Measurements from ENCODE around the gene RAVER1.
"Not testable (repeated sequence)": the region's sequence is repeated elsewhere in the genome, so short reads cannot be mapped to it uniquely, and the experiment has no call there.

The RAVER1 gene

DNA sequence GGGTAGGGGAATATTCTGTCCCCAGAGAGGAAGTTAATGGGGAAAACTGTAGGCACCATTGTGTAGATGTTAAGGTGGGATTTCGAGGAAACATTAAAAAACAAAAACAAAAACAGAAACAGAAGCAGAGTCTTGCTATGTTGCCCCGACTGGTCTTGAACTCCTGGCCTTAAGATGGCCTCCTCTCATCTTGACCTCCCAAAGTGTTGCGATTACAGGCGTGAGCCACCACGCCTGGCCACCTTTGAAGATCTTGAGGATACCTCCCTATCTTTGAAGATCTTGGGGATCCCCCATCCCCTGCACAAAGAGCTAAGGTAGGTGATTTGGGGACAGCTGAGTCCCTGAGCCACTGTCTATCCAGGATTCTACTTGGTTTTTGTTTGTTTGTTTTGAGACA, 6.6 kb upstream of the RAVER1 start:
- no peak for DNase-seq

DNA sequence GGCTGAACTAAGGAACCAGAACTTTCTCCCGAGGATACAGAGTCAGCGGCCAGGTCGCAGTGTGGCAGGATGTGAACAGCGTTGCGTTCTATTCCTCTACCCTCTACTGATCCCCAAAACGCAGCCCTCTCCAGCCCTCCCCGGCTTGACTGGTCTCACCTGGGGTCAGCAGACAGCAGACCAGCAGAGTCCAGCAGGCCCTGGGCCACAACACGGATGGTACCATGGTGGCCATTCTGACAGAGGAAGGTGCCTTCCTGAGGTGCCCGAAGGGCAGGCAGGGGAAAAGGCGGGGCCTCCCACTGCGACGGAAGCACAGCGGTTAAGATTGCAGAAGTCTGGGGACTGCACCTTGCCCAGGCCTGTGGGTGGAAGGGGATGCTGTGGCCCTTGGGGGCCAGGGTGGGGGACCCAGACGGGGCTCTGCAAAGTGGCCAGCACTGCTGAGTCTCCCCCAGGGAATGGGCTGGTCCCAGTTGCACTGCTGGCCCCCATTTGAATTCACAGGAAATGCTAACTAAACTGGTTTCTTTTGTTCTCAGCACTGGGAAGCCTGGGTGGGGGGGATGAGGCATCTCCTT, 6.1 kb upstream of the RAVER1 start, which contains the start of gene ICAM3:
Gene ICAM3 (minus strand): TSS at position 245 of the 581 bp plus-strand sequence. CDS start 10 bp downstream, at position 235.
- peak; percentile 19 for DNase-seq

DNA sequence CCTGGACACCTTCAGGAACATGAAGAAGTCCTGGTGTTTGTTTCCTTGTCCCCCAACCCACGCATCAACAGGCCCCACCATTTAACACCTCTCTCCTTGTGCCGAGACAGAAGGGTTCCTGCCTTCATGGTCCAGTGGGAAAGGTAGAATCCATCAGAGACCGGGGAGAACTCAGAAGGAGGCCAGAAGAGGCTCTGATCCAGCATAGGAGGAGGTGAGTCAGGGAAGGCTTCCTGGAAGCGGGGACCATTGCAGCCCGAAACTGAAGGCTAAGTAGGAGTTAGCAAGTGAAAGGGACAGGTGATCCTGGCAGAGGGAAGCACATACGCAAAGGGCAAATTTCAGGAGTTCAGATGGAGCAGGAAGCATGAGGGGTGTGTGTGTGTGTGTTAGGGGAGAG, 5.6 kb upstream of the RAVER1 start:
- no peak for DNase-seq

DNA sequence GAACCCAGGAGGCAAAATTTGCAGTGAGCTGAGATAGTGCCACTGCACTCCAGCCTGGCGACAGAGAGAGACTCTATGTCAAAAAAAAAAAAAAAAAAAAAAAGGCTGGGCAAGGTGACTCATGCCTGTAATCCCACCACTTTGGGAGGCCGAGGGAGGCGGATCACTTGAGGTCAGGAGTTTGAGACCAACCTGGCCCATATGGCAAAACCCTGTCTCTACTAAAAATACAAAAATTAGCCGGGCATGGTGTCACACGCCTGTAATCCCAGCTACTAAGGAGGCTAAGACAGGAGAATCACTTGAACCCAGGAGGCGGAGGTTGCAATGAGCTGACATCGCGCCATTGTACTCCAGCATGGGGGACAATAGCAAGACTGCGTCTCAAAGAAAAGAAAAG, 3.4 kb upstream of the RAVER1 start:
- not testable (repeated sequence) for DNase-seq

DNA sequence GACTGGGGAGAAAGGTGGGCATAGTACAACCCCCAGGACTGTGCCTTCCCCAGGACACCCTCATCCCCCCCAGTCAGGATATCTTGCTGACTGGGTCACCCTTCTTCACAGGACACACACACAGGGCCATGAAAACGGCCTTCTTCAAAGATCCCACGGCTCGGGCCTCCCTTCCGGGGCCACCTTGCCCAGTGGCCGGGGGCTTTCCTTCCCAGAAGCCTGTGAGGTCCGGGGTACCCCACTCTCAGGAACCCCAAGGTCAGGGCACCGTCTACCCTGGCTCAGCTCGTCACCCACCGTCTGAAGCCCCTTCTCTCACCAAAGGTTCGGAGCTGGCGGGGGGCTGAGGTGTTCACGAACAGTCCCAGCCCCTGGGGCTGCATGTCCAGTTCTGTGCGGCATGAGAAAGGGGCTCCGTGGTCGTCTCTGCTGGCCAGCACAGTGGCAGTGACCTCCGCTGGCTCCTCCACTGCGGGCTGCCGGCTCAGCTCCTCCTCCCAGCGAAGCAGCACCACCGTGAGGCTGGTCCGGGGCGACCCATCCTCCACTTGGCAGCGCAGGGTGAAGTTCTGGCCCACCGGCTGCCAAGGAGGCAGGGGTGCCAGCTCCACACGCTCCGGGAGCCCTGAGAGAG, 2.1 kb upstream of the RAVER1 start:
- DNase-seq, result no peak

DNA sequence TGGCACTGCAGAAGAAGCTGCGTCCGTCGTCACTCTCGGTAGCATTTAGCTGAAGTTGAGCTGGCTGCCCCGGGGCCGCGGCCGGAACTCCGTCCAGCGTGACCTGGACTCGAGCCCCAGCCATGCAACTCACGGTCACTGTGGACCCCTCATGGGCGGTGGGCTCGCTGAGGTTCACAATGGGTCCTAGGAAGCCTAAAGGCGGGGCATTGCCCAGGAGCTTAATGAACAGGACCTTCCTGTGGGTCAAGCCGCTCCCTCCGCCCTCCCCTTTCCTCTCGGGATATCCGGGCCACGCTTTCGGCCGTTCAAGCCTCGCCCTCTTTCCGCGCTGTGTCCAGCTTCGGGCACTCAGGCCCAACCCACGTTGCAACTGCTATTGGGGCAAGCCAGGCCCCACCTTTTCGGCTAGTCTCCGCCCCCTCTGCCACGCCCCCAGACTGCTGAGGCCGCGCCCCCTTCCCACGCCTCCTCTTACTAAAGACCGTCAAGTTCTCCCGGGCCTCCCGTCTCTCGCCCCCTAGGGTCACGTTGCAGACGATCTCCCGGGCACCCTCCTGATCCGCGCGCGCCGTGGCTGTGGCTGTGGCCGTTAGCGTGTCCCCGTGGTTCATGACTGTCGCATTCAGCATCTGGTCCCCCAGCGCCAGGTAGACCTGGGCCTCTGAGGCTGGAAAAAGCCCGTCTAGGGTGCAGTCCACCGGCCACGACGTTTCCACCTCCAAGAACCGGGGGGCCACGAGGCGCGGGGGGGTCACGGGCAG, 1.4 kb upstream of the RAVER1 start:
- DNase-seq, result peak; percentile 54

DNA sequence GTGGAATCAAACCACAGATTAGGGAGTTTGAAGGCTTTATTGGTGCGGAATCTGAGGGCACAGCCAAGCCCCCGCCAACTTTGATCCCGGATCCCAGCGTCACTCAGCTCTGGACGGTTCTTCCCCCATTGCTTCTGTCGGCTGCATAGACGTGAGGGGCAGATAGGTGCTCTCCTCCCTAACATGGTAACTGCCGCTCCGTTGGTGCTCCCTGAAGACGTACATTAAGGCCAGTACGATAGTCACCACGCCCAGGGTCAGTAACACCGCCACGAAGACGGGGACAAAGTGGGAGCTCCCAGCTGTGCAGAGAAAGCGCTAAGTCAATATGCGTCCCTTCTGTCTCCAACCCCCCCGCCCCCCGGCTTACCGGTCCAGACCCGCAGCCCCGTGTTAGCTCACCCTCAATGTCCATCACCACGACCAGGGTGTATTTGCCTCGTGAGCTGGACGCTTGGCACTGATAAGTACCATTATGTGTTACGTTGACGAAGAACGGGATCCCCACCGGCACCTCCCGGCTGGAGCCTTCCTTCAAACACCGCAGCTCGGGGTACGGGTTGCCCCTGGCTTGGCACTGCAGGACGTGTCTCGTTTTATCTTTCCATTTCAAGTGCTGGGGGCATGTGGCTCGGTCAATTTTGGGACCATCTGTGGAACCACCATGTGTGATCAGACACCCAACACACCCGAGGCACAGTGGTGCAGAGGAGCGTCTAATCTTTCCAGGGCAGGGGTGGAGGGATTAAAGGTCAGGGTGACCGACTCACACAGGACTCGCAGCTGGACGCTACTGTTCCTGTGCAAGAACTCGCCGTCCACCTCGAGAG, 644 bp upstream of the RAVER1 start:
- DNase-seq, result no peak

DNA sequence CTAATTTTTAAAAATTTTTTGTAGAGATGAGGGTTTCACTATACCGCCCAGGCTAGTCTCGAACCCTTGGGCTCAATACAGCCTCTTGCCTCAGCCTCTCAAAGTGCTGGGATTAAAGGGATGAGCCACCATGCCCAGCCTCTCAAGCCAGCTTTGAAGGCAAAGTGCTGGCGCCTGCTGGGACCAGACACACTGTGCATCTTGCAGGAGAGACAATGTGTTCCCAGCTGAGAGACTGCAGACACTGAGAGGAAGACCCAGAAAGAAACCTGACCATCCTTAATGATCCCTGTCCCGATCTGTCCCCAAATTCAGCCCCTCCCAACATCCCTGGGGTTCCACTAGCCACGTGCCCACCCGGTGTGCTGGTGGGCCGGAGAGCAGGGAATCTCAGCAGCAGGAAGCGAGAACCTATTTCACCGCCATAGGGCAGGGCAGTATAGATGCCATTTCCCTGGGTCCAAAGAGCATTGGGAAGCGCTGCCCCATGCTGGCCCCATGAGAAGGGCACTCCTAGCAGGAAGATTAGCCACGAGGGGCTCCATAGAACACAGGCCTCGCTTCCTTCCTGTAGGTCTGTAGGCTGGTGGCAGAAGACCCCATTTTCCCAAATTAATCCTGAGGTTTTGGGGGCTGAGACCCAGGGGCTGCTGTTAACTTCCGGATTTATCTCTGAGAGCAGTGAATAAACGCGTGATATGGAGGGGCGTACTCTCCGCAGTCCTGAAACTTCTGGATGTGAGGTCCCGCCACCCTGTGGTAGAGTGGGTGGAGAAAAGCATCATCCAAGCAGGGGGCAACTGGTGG, 968 bp downstream of the RAVER1 start:
- no peak for DNase-seq

DNA sequence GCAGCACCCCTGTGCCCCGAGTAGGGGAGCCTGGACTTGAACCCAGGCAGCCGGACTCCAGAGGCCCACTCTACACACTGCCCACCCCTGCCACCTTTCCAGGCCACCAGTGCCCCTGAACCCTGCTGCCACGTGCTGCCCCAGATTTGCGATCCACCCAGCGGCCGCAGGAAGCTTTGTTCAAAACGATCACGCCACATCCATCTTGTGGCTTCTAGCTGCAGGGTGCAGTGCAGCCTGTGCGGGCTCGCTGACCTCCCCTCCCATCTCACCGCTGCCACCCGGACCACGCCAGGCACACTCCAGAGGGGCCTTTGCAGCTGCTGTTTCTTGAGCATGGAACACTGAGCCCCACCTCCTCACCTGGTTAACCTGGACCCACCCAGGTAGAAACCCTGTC, 3.8 kb downstream of the RAVER1 start:
- no peak for DNase-seq

DNA sequence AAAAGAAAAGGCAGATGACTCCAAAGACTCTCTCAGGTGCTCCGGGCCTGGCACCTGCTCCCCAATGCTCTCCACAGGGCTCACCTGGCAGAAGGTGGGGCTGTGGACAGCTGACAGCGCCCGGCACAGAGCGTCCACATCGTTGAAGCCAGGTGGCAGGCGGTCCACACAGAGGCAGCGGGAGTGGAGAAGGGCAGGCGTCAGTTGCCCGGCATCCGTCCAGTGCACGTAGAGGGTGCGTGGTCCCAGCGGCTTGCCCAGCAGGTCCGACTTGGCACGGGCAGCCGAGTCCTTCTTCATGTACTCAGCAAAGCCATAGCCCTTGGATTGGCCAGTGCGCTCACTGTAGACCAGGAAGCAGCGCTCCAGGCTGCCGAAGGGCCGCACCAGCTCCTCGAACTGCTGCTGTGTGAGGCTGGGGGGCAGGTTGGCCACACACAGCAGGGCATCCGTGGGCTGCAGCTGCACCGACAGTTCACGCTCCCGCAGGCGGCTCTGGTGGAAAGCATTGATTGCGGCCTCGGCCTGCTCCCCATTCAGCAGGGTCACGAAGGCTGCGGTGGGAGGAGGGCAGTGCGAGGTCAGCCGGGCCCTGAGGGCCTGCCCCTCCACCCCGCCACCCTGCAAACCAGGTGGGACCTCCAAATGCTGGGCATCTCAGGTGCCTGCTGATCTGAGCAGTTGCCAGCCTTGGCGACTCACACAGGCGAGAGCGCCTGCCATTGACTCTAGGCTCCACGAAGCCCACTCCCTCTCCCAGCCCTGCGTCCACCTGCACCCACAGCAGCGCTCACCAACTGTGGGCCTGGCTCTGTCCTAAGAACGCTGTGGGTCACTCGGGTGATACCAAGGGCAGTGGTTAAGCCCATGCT, 4.5 kb downstream of the RAVER1 start:
- no peak for DNase-seq

DNA sequence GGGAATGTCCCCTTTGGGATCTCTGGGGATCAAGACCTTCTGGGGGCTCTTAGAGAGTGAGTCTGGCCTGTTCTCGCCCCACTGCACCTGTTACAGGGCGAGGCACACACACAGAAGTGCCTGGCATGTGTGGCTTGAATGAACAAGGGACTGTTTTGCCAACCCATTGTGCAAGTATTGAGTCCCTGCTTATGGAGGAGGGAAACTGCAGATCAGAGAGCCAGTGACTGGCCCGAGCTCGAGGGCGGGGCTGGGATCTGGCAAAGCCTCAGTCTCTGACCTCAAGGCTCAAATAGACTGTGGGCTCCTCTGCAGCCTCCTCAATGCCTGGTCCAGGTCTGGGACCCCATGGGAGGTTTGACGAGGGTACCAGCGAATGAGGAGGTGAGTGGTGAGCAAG, 5.5 kb downstream of the RAVER1 start:
- no peak for DNase-seq

DNA sequence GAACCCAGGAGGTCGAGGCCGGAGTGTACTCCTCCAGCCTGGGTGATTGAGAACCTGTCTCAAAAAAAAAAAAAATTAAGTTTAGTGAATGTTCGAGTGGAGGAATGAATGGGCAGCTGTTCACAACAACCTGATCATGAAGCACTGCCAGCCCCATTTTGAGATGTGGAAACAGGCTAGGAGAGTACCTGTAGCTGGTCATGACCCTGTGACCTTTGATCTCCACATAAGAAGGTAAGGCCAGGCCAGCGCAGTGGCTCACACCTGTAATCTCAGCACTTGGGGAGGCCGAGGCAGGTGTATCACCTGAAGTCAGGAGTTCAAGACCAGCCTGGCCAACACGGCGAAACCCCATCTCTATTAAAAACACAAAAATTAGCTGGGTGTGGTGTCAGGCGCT, 7.6 kb downstream of the RAVER1 start:
- no peak for DNase-seq

DNA sequence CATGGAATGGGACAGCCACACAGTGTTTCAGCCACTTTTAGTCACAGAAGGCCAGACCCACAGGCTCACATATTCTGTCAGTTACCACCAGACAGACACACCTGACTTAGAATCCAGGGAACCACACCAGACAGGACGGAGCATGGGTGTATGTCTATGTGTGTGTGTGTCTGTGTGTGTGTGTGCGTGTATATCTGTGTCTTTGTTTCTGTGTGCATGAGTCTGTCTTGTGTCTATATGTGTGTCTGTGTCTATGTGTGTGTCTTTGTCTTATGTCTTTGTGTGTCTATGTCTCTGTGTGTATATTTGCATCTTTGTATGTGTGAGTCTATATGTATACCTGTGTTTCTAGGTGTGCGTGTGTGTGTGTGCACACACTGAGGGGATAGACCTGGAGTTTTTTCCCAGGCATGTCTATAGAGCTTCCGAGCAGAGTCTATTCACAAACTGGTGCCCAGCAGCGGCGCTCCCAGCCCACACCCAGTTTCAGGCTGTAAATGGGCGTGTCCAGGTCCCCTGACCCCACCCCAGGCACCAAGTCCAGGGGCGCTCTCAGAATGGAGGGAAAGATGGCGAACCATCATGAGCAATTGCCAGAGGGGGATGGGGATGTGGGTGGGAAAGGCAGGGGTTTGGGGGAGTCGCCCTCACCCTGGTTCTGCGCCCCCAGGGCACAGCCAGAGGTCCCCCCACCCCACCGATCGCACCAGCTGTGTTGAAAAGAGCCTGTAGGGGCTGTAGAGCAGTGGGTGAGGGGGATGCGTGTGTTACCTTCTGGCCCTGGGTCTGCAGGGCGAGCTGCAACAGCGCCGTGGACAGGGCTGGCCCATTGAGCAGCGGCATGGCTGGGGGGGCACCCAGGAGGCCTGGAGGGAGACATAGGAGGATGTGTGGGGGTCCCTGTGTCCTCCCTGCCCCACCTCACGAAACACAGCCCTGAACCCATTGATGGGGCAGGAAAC, 11.2 kb downstream of the RAVER1 start:
- no peak for DNase-seq

DNA sequence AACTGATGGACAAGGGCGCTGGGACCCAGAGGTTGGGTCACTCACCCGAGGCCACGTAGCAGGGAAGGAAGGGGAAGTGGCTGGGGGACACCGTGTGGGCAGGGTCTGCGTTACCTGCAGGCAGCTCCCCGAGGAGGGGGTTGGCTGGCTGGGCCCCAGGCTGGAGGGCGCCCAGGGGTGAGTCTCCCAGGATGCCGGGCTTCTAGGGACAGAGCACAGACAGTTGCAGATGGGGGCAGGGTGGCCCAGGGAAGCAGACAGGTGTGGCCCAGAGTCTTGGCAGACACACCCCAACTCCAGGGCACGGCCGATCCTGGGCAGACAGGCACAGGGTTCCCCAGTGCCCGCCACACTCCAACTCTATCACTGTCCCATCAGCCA, 11.9 kb downstream of the RAVER1 start:
- DNase-seq, result no peak

DNA sequence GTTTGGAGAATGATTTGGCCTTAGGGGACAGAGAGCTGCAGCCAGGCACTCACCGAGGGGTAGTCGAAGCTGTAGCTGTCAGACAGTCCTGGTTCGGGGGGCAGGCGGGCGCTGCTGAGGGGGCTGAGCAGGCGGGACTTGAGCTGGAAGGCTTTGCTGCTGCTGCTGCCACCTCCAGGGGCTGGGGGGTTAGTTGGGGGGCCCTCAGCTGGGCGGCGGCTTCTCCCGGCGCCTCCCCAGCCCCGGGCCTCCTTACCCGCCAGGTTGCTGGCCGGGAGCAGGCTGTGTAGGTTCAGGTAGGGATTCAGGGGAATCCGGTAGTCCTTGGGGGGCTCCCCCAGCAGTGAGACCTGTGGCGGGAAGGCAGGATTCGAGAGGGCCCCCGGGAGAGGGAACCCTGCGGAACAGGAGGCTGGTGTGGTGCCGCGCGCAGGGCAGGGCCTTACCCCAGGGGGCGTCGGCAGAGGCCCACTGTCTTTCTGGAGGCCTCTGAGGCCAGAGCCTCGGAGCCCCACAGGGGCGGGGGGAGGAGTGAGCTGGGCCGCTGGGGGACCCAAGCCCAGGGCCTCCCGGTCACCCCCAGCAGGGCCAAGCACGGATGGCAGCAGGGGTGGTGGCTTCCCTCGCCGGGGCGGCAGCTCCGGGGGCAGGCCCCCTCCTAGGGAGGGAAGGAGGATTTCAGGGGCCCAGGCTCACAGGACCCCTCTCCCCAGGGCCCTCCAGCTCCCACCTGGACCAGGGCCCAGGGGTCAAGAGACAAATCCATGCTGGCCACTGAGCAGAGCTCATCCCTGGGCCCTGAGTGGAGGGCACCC, 12.5 kb downstream of the RAVER1 start:
- no peak for DNase-seq

DNA sequence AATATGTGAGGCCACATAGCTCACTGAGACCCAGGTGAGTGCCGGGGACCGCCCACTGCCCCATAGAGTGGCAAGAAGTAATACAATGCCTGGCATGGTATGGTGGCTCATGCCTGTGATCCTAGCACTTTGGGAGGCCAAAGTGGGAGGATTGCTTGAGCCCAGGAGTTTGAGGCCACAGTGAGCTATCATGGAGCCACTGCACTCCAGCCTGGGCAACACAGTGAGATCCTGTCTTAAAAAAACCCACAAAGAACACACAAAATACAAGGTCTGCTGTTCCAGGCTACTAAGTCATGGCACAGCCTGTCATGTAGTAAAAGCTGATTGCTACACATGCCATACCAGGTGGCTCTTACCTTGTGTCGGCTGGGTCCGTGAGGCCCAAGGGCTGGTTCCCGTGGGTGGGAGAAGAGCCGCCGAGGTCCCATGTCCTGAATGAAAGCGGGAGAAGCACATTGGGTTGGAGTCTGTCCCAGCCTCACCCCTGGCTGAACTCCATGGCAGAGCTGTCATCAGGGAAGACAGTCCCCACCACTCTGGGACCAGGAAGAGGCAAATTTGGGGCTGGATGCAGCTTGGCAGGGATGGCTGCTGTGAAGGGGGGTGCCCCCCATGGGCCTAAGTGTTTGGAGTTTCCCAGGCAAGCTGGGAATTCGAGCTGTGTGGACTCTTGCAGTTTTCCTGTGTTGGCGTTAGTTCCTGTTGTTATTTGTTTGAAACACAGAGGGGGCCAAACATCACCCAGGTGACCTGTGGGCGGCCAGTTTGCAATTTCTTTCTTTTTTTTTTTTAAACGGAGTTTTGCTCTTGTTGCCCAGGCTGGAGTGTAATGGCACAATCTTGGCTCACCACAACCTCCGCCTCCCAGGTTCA, 14.3 kb downstream of the RAVER1 start:
- DNase-seq, result no peak

DNA sequence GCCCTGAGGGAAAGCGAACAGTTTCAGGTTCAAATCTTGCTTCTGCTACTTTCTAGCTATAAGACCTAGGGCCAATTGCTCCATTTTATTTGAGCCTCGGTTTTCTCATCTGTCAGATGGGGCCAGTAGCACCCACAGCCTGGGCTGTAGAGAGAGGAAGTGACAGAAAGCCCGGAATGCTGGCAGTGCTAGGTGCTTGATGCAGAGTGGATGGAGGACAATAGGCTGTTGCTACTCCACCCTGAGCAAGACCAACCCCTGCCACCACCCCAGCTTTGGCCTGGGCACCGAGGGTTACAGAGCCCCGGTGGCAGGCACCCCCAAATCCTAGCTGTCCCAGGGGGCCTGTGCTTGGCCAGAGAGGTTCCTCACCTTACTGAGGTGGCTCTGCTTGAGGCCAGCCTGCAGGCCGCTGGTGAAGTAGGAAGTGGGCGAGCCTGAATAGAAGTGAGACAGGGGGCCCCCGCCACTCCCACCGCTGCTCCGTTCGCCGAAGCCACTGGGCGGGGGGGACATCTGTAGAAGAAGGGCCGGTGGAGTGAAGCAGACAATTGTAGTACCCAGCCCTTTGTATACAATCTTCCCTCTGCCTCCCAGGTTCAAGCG, 15.4 kb downstream of the RAVER1 start:
- DNase-seq, result no peak

Measured in suppressor macrophage treated with lipopolysaccharide for 4 hours (primary cell).